ENCODE measurements around the gene FAM163B. TPM values are rescaled to one million over a fixed set of nuclear protein-coding genes. Genes with fewer than 3 reads are reported as not detected.

The FAM163B gene
- total and polyA plus RNA-seq, 2 donors (not counting 1 experiment from before 2014, with no cell fraction given) = not detected

DNA sequence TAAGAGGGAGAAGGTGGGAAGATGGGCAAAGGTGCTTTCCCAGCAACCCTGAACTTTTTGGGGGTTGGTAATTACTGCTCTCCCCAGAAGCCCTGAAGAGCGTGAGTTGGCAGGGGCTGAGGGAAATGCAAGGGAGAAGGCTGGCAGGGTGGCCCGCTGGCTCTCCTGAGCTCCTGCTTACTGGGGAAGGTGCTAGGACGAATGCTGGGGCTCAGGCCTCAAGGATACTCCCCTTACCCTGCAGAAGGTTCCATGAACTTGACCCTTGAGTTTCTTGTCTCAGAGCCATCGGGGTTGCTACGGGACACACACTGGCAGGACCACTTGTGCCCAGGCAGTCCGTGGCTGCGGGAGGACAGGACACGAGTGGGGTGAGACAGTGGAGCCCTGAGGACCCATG, 1.2 kb downstream of the FAM163B start:
- Histone ChIP-seq H3K4me2 (ENCODE audit: extremely low read depth, insufficient read depth, low read length) (no peak overlapping the region), H3K36me3 (ENCODE audit: control insufficient read depth, insufficient read depth, low read length) (no peaks in the 10 kb centered on the region), H3K27me3 (ENCODE audit: control insufficient read depth, insufficient read depth, low read length) (peaks cover 5% of the 10 kb centered on the region), H4K20me1 (ENCODE audit: control insufficient read depth, extremely low read depth, insufficient read depth, low read length) (peaks cover 1% of the 10 kb centered on the region), H3K4me3 (replicated peaks in 1 of 4; ENCODE audit: control extremely low read depth in 1 of 4, insufficient read depth in 1 of 4, low read depth in 3 of 4, low read length in 4 of 4) (no peak overlapping the region), H3K27ac (ENCODE audit: insufficient read depth, low read length) (no peak overlapping the region), H3K9ac (ENCODE audit: insufficient read depth, low read length) (no peak overlapping the region), H3K4me1 (ENCODE audit: control insufficient read depth, extremely low read depth, insufficient read depth, low read length) (no peaks in the 10 kb centered on the region), H3K79me2 (ENCODE audit: control insufficient read depth, insufficient read depth, low read length) (no peaks in the 10 kb centered on the region), H3K9me3 (ENCODE audit: control insufficient read depth, insufficient read depth, low read depth, low read length) (no peaks in the 10 kb centered on the region), H2AFZ (ENCODE audit: low read length) (no peak overlapping the region)
- no peak for TF ChIP-seq EZH2 (IDR thresholded peaks at IDR 0.05; ENCODE audit: low read length, missing control alignments)
- TF ChIP-seq, protein P1, sequence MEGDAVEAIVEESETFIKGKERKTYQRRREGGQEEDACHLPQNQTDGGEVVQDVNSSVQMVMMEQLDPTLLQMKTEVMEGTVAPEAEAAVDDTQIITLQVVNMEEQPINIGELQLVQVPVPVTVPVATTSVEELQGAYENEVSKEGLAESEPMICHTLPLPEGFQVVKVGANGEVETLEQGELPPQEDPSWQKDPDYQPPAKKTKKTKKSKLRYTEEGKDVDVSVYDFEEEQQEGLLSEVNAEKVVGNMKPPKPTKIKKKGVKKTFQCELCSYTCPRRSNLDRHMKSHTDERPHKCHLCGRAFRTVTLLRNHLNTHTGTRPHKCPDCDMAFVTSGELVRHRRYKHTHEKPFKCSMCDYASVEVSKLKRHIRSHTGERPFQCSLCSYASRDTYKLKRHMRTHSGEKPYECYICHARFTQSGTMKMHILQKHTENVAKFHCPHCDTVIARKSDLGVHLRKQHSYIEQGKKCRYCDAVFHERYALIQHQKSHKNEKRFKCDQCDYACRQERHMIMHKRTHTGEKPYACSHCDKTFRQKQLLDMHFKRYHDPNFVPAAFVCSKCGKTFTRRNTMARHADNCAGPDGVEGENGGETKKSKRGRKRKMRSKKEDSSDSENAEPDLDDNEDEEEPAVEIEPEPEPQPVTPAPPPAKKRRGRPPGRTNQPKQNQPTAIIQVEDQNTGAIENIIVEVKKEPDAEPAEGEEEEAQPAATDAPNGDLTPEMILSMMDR (conservative IDR thresholded peaks at IDR 0.05 in 1 of 2, IDR thresholded peaks at IDR 0.05 in 1 of 2; ENCODE audit: low read depth in 1 of 2, low read length in 2 of 2) = no peak
- DNase-seq (ENCODE audit: low read depth in 2 of 2) = no peak

DNA sequence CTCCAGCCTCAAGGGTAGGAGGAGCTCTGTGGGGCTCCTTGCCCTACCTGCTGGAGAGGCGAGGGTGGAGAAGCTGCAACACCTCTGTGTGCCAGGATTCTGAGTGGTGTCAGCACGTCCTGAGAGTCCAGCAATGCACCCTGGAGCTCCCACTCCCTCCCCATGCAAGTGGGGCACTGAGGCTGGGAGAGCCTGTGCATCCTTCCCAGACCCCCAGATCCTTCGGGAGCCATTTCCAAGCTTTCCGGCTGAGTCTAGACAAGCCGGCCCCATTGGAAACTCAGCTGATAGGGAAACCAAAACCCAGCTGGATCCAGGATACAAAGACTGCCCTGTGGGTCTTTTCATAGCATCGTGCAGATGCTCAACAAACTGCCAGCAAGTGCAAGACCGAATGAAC, 1.8 kb downstream of the FAM163B start:
- Histone ChIP-seq H4K20me1 (ENCODE audit: control insufficient read depth, extremely low read depth, insufficient read depth, low read length) (peaks cover 1% of the 10 kb centered on the region), H3K36me3 (ENCODE audit: control insufficient read depth, insufficient read depth, low read length) (no peaks in the 10 kb centered on the region), H3K4me2 (ENCODE audit: extremely low read depth, insufficient read depth, low read length) (no peak overlapping the region), H3K27ac (ENCODE audit: insufficient read depth, low read length) (no peak overlapping the region), H3K27me3 (ENCODE audit: control insufficient read depth, insufficient read depth, low read length) (peaks cover 5% of the 10 kb centered on the region), H3K9me3 (ENCODE audit: control insufficient read depth, insufficient read depth, low read depth, low read length) (no peaks in the 10 kb centered on the region), H3K4me3 (replicated peaks in 1 of 4; ENCODE audit: control extremely low read depth in 1 of 4, insufficient read depth in 1 of 4, low read depth in 3 of 4, low read length in 4 of 4) (no peak overlapping the region), H3K9ac (ENCODE audit: insufficient read depth, low read length) (no peak overlapping the region), H2AFZ (ENCODE audit: low read length) (no peak overlapping the region), H3K4me1 (ENCODE audit: control insufficient read depth, extremely low read depth, insufficient read depth, low read length) (no peaks in the 10 kb centered on the region), H3K79me2 (ENCODE audit: control insufficient read depth, insufficient read depth, low read length) (no peaks in the 10 kb centered on the region)
- no peak for DNase-seq (ENCODE audit: low read depth in 2 of 2)
- no peak for TF ChIP-seq EZH2 (IDR thresholded peaks at IDR 0.05; ENCODE audit: low read length, missing control alignments)
- TF ChIP-seq, protein P1 (conservative IDR thresholded peaks at IDR 0.05 in 1 of 2, IDR thresholded peaks at IDR 0.05 in 1 of 2; ENCODE audit: low read depth in 1 of 2, low read length in 2 of 2) = no peak

DNA sequence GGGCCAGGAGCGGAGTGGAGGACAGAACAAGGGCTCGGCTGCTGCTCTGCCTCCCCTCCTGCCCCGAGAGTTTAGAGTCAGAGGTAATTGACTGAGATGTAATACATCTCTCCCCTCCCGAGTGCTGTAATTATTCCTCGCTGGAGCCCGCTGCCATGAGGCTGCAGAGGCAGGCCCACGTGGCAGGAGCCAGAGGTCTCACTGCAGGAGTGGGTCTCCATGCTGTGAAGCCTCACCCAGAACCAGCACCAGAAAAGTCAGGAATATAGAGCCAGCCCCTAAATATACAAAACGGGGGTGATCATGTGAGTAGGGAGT, 2.5 kb downstream of the FAM163B start:
- no peak for DNase-seq (ENCODE audit: low read depth in 2 of 2)
- H3K36me3 ChIP-seq (ENCODE audit: control insufficient read depth, insufficient read depth, low read length) = no peaks in the 10 kb centered on the region
- H2AFZ ChIP-seq (ENCODE audit: low read length) = no peak overlapping the region
- peaks cover 1% of the 10 kb centered on the region for H4K20me1 ChIP-seq (ENCODE audit: control insufficient read depth, extremely low read depth, insufficient read depth, low read length)
- no peak overlapping the region for H3K9ac ChIP-seq (ENCODE audit: insufficient read depth, low read length)
- no peaks in the 10 kb centered on the region for H3K4me1 ChIP-seq (ENCODE audit: control insufficient read depth, extremely low read depth, insufficient read depth, low read length)
- H3K27me3 ChIP-seq (ENCODE audit: control insufficient read depth, insufficient read depth, low read length) = peaks cover 5% of the 10 kb centered on the region
- no peak overlapping the region for H3K27ac ChIP-seq (ENCODE audit: insufficient read depth, low read length)
- H3K9me3 ChIP-seq (ENCODE audit: control insufficient read depth, insufficient read depth, low read depth, low read length) = no peaks in the 10 kb centered on the region
- TF ChIP-seq, protein P1 (conservative IDR thresholded peaks at IDR 0.05 in 1 of 2, IDR thresholded peaks at IDR 0.05 in 1 of 2; ENCODE audit: low read depth in 1 of 2, low read length in 2 of 2) = no peak
- no peak for TF ChIP-seq EZH2 (IDR thresholded peaks at IDR 0.05; ENCODE audit: low read length, missing control alignments)
- H3K4me2 ChIP-seq (ENCODE audit: extremely low read depth, insufficient read depth, low read length) = no peak overlapping the region
- no peak overlapping the region for H3K4me3 ChIP-seq (replicated peaks in 1 of 4; ENCODE audit: control extremely low read depth in 1 of 4, insufficient read depth in 1 of 4, low read depth in 3 of 4, low read length in 4 of 4)
- H3K79me2 ChIP-seq (ENCODE audit: control insufficient read depth, insufficient read depth, low read length) = no peaks in the 10 kb centered on the region
